Loucy (cell line): Measurements from ENCODE around the gene HEPN1.

Experiments used
- CTCF ChIP-seq: fragments of 200-600 bp; sonication (generic); conservative IDR thresholded peaks from 2 replicates; pipeline ENCODE4 v1.5.1; 2014; ENCODE audit warnings: mild to moderate bottlenecking, antibody characterized with exemption, low read length
- EZH2phosphoT487 ChIP-seq: fragments of 200-600 bp; IDR thresholded peaks from 2 replicates; pipeline ENCODE4 v1.6.1; 2018; ENCODE audit warnings: antibody characterized with exemption, mild to moderate bottlenecking, moderate library complexity, borderline replicate concordance

GRCh38 chr11:124902616-124903015 is 16.4 kb upstream of the HEPN1 start:
- TF ChIP-seq CTCF (no peak), EZH2phosphoT487 (no peak)
